HEK293 (cell line): Measurements from ENCODE around the gene FGF12.

ENCODE experiments used
- CTCF ChIA-PET: fragments of 350-600 bp; formaldehyde crosslinking; extraction: SDS; loops from one replicate; lab custom pipeline; 2021; ENCODE audit warnings: antibody characterized with exemption; lab: Yijun Ruan, JAX
- POLR2A ChIA-PET: fragments of 300-600 bp; formaldehyde crosslinking; extraction: SDS; loops from one replicate; lab custom pipeline; 2020; ENCODE audit warnings: antibody characterized with exemption, inconsistent platforms; lab: Yijun Ruan, JAX
- H3K27ac ChIP-seq: fragments of 200-500 bp; sonication (Bioruptor generic); 2 replicates; pipeline ENCODE4 v1.5.1; 2014; ENCODE audit warnings: low read depth, low read length, control low read depth, inconsistent platforms; ENCODE audit errors: extremely low read depth
- H3K36me3 ChIP-seq, 2 experiments: fragments of 200-500 bp in 1 of 2; sonication (Bioruptor generic) in 1 of 2; 1 replicate in 1 of 2; 2 replicates in 1 of 2; pipeline ENCODE4 v1.5.1; 2014 to 2017; ENCODE audit warnings: inconsistent platforms in 2 of 2, low read length in 2 of 2; ENCODE audit not compliant: control insufficient read depth in 2 of 2, insufficient read depth in 1 of 2
- H3K4me1 ChIP-seq: fragments of 200-500 bp; sonication (Bioruptor generic); 2 replicates; pipeline ENCODE4 v1.5.1; 2014; ENCODE audit warnings: mild to moderate bottlenecking, low read length, inconsistent platforms; ENCODE audit not compliant: control insufficient read depth, insufficient read depth
- H3K4me3 ChIP-seq: 2 replicates; pipeline ENCODE4 v1.5.1; 2011; ENCODE audit warnings: low read depth, mild to moderate bottlenecking, control low read depth, low read length, moderate library complexity
- H3K9me3 ChIP-seq: fragments of 200-500 bp; sonication (Bioruptor generic); 2 replicates; pipeline ENCODE4 v1.5.1; 2014; ENCODE audit warnings: low read depth, low read length, inconsistent platforms; ENCODE audit not compliant: control insufficient read depth, insufficient read depth
- BCL11A ChIP-seq: fragments of 450-650 bp; formaldehyde crosslinking; IDR thresholded peaks from 2 replicates; pipeline ENCODE4 v1.5.1; 2016; ENCODE audit warnings: low read depth, missing biosample characterization, missing genetic modification characterization
- GFI1B ChIP-seq: fragments of 450-650 bp; formaldehyde crosslinking; IDR thresholded peaks from 2 replicates; pipeline ENCODE4 v1.5.1; 2016; ENCODE audit warnings: missing biosample characterization, missing genetic modification characterization
- GLIS2 ChIP-seq: fragments of 450-650 bp; formaldehyde crosslinking; IDR thresholded peaks from 2 replicates; pipeline ENCODE4 v1.5.1; 2016; ENCODE audit warnings: missing biosample characterization, missing genetic modification characterization
- IKZF3 ChIP-seq: fragments of 450-650 bp; IDR thresholded peaks from 2 replicates; pipeline ENCODE4 v1.5.0; 2018; ENCODE audit warnings: missing biosample characterization, mild to moderate bottlenecking, missing genetic modification characterization, moderate library complexity
- KLF1 ChIP-seq: fragments of 450-650 bp; formaldehyde crosslinking; IDR thresholded peaks from 2 replicates; pipeline ENCODE4 v1.5.1; 2016; ENCODE audit warnings: missing biosample characterization, missing genetic modification characterization
- PRDM2 ChIP-seq: fragments of 450-650 bp; formaldehyde crosslinking; IDR thresholded peaks from 2 replicates; pipeline ENCODE4 v1.5.1; 2016; ENCODE audit warnings: missing biosample characterization, missing genetic modification characterization, borderline replicate concordance
- TCF7L2 ChIP-seq: IDR thresholded peaks from 2 replicates; pipeline ENCODE4 v1.6.1; 2011; ENCODE audit warnings: low read depth, mild to moderate bottlenecking, inconsistent platforms, low read length, moderate library complexity, borderline replicate concordance
- ZBTB48 ChIP-seq: fragments of 450-650 bp; formaldehyde crosslinking; IDR thresholded peaks from 2 replicates; pipeline ENCODE4 v1.5.1; 2016; ENCODE audit warnings: missing biosample characterization, missing genetic modification characterization
- ZFHX2 ChIP-seq: fragments of 450-650 bp; formaldehyde crosslinking; conservative IDR thresholded peaks from 2 replicates; pipeline ENCODE4 v1.5.1; 2016; ENCODE audit warnings: missing biosample characterization, missing genetic modification characterization
- ZNF211 ChIP-seq: fragments of 450-650 bp; formaldehyde crosslinking; IDR thresholded peaks from 2 replicates; pipeline ENCODE4 v1.5.1; 2016; ENCODE audit warnings: low read depth, missing biosample characterization, missing genetic modification characterization
- ZNF24 ChIP-seq: fragments of 450-650 bp; formaldehyde crosslinking; IDR thresholded peaks from 2 replicates; pipeline ENCODE4 v1.5.1; 2016; ENCODE audit warnings: missing biosample characterization, missing genetic modification characterization
- ZNF274 ChIP-seq, 2 experiments: fragments of 200-500 bp in 1 of 2; fragments of 450-650 bp in 1 of 2; sonication (Bioruptor generic) in 1 of 2; formaldehyde crosslinking in 1 of 2; IDR thresholded peaks; 2 replicates each; pipeline versions ENCODE4 v1.5.1 to v1.6.1; 2014 to 2016; ENCODE audit warnings: borderline replicate concordance in 1 of 2, inconsistent platforms in 1 of 2, low read length in 1 of 2, missing biosample characterization in 1 of 2, missing genetic modification characterization in 1 of 2
- ZNF362 ChIP-seq: fragments of 450-650 bp; formaldehyde crosslinking; IDR thresholded peaks from 2 replicates; pipeline ENCODE4 v1.5.1; 2016; ENCODE audit warnings: missing biosample characterization, missing genetic modification characterization
- ZNF692 ChIP-seq: fragments of 450-650 bp; formaldehyde crosslinking; IDR thresholded peaks from 2 replicates; pipeline ENCODE4 v1.5.1; 2016; ENCODE audit warnings: missing biosample characterization, missing genetic modification characterization
- ZNF707 ChIP-seq: fragments of 450-650 bp; formaldehyde crosslinking; IDR thresholded peaks from 2 replicates; pipeline ENCODE4 v1.5.1; 2016; ENCODE audit warnings: missing biosample characterization, missing genetic modification characterization
- ZNF776 ChIP-seq: fragments of 450-650 bp; formaldehyde crosslinking; IDR thresholded peaks from 2 replicates; pipeline ENCODE4 v1.5.0; 2017; ENCODE audit warnings: missing biosample characterization, missing genetic modification characterization, borderline replicate concordance
- ZSCAN5A ChIP-seq: fragments of 450-650 bp; formaldehyde crosslinking; IDR thresholded peaks from 2 replicates; pipeline ENCODE4 v1.5.1; 2016; ENCODE audit warnings: missing biosample characterization, missing genetic modification characterization
- TF ChIP-seq, protein P1 (sequence below): fragments of 450-650 bp; formaldehyde crosslinking; IDR thresholded peaks from 2 replicates; pipeline ENCODE4 v1.5.1; 2016; ENCODE audit warnings: missing biosample characterization, missing genetic modification characterization
- TF ChIP-seq, protein P2 (sequence below): fragments of 450-650 bp; formaldehyde crosslinking; IDR thresholded peaks from 2 replicates; pipeline ENCODE4 v1.5.1; 2016; ENCODE audit warnings: missing biosample characterization, missing genetic modification characterization
- TF ChIP-seq, protein P3 (sequence below): fragments of 450-650 bp; formaldehyde crosslinking; IDR thresholded peaks from 2 replicates; pipeline ENCODE4; 2016; ENCODE audit warnings: missing biosample characterization, missing genetic modification characterization

The FGF12 gene

GRCh38 chr3:192409838-192410683 is 317.3 kb downstream of the FGF12 start (continued):
- TF ChIP-seq, protein P1, sequence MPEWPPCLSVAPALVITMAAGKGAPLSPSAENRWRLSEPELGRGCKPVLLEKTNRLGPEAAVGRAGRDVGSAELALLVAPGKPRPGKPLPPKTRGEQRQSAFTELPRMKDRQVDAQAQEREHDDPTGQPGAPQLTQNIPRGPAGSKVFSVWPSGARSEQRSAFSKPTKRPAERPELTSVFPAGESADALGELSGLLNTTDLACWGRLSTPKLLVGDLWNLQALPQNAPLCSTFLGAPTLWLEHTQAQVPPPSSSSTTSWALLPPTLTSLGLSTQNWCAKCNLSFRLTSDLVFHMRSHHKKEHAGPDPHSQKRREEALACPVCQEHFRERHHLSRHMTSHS (tag by site-specific recombination) = no peak
- TF ChIP-seq ZNF692 (tag by site-specific recombination) = peak; percentile 92

DNA sequence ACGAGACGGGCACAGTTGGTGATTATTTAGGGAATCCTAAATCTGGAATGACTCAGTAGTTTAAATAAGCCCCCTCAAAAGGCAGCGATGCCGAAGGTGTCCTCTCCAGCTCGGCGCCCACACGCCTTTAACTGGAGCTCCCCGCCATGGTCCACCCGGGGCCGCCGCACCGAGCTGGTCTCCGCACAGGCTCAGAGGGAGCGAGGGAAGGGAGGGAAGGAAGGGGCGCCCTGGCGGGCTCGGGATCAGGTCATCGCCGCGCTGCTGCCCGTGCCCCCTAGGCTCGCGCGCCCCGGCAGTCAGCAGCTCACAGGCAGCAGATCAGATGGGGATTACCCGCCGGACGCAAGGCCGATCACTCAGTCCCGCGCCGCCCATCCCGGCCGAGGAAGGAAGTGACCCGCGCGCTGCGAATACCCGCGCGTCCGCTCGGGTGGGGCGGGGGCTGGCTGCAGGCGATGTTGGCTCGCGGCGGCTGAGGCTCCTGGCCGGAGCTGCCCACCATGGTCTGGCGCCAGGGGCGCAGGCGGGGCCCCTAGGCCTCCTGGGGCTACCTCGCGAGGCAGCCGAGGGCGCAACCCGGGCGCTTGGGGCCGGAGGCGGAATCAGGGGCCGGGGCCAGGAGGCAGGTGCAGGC is 318.0 kb downstream of the FGF12 start:
- H3K27ac ChIP-seq = peak overlapping the region; percentile 73; the same call in 1 of the 2 replicates
- H3K36me3 ChIP-seq = no peaks in the 10 kb centered on the region
- H3K9me3 ChIP-seq = no peaks in the 10 kb centered on the region
- peak overlapping the region; percentile 63 for H3K4me3 ChIP-seq
- H3K4me1 ChIP-seq = no peaks in the 10 kb centered on the region
- ChIA-PET CTCF (interaction anchor here (0.6 to 1.0 kb wide), 6 partner anchors 27 to 1129 kb away, joined by 3 to 6 read pairs (median 3); no protein-coding TSS in a partner anchor), POLR2A (no interaction called here)
- TF ChIP-seq ZSCAN5A (tag by site-specific recombination) = no peak
- no peak for TF ChIP-seq ZNF362
- no peak for TF ChIP-seq ZNF707 (tag by site-specific recombination)
- TF ChIP-seq ZBTB48 = peak; percentile 55; the same call in 1 of the 2 replicates
- TF ChIP-seq BCL11A = no peak
- TF ChIP-seq GLIS2 (tag by site-specific recombination) = peak; percentile 73; the same call in 1 of the 2 replicates
- TF ChIP-seq TCF7L2 = no peak
- TF ChIP-seq, protein P2, sequence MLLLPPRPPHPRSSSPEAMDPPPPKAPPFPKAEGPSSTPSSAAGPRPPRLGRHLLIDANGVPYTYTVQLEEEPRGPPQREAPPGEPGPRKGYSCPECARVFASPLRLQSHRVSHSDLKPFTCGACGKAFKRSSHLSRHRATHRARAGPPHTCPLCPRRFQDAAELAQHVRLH (tag by site-specific recombination) = no peak
- TF ChIP-seq ZNF776 (tag by site-specific recombination) = no peak
- TF ChIP-seq GFI1B (tag by site-specific recombination) = no peak
- TF ChIP-seq PRDM2 (tag by site-specific recombination) = no peak
- TF ChIP-seq ZNF274 (IDR thresholded peaks at IDR 0.05; ENCODE audit: low read length) = no peak
- TF ChIP-seq ZNF274 (tag by site-specific recombination; IDR thresholded peaks at IDR 0.05; ENCODE audit: borderline replicate concordance) = no peak
- TF ChIP-seq, protein P3, sequence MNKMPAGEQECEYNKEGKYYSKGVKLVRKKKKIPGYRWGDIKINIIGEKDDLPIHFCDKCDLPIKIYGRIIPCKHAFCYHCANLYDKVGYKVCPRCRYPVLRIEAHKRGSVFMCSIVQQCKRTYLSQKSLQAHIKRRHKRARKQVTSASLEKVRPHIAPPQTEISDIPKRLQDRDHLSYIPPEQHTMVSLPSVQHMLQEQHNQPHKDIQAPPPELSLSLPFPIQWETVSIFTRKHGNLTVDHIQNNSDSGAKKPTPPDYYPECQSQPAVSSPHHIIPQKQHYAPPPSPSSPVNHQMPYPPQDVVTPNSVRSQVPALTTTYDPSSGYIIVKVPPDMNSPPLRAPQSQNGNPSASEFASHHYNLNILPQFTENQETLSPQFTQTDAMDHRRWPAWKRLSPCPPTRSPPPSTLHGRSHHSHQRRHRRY (tag by site-specific recombination) = no peak
- no peak for TF ChIP-seq ZNF211 (tag by site-specific recombination)
- no peak for TF ChIP-seq KLF1
- no peak for TF ChIP-seq ZNF24 (tag by site-specific recombination)
- peak; percentile 62; the same call in 1 of the 2 replicates for TF ChIP-seq ZFHX2 (tag by site-specific recombination)
- no peak for TF ChIP-seq IKZF3 (tag by site-specific recombination)
